ENCODE data around the gene FBXO31. TPM values are rescaled to one million over a fixed set of nuclear protein-coding genes. Genes with fewer than 3 reads are reported as not detected.

Gene FBXO31
- total and polyA plus RNA-seq, 10 of the 15 experiments (the other 5 are each of a cell fraction or from before 2014, with no cell fraction given): 0.19 to 33.1 (median 10.3) TPM

DNA sequence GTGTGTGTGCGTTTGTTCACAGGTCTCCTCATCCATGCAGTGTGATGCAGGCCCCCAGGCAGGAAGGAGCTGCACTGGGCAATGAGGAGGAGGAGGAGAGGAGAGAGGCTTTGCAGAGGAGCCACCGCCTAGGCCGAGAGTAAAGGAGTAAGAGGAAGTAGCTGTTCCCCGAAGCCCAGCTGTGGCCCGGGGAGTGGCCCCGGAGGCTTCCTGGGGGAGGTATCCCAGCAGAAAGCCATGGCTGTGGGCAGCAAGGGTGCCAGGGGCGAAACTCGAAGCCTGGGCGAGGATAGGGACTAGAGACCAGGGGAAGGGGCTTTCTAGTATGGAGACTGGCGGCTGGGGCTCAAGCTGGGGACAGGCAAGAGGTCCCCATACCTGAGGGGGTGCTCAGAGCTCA, 78.6 kb downstream of the FBXO31 start:
- Histone ChIP-seq H3K27me3 (replicated peaks in 1 of 2; ENCODE audit: control insufficient read depth in 2 of 2, insufficient read depth in 2 of 2, low read length in 1 of 2) (no peaks in the 10 kb centered on the region), H3K9me3 (replicated peaks; ENCODE audit: control insufficient read depth, insufficient read depth, low read length) (no peaks in the 10 kb centered on the region), H3K4me3 (no peak overlapping the region), H3K36me3 (ENCODE audit: control insufficient read depth in 2 of 2, insufficient read depth in 2 of 2, low read length in 1 of 2) (no peaks in the 10 kb centered on the region), H3K27ac (ENCODE audit: control insufficient read depth, insufficient read depth) (no peak overlapping the region), H4K20me1 (ENCODE audit: control insufficient read depth, insufficient read depth) (no peaks in the 10 kb centered on the region), H3K4me2 (ENCODE audit: control insufficient read depth, insufficient read depth) (no peak overlapping the region), H2AFZ (ENCODE audit: control insufficient read depth, low read depth, low read length) (no peak overlapping the region), H3K9ac (ENCODE audit: control insufficient read depth, insufficient read depth, low read length) (no peak overlapping the region), H3K79me2 (ENCODE audit: control insufficient read depth, insufficient read depth, low read length) (no peaks in the 10 kb centered on the region), H3K4me1 (ENCODE audit: control insufficient read depth, insufficient read depth, low read length) (no peaks in the 10 kb centered on the region)
- ChIA-PET CTCF (interaction anchor here (1.5 kb wide), 1 partner anchor 89 kb away, joined by 3 read pairs; no protein-coding TSS in a partner anchor), SMC1A (ENCODE audit: uncharacterized antibody, unreplicated experiment) (no interaction called here), POLR2A (no interaction called here), RAD21 (ENCODE audit: unreplicated experiment) (no interaction called here)
- no peak for FAIRE-seq
- ATAC-seq: no peak
- no TSS peak for BruUV-seq (replicated peaks)
- 39% methylated on average over 10 of the region's 10 CpGs for WGBS (ENCODE audit: insufficient coverage, insufficient replicate concordance, low lambda C conversion rate, missing lambda C conversion rate)
- in situ Hi-C loops (cut with MboI) (no loop called here), intact Hi-C loops (cut with micrococcal nuclease; ENCODE audit: unreplicated experiment) (no loop called here)
- DNase-seq (ENCODE audit: low read depth, low spot score): no peak
- TF ChIP-seq YBX1 (IDR thresholded peaks at IDR 0.05) (no peak), SUZ12 (IDR thresholded peaks at IDR 0.05; ENCODE audit: unreplicated experiment) (no peak), SUPT20H (IDR thresholded peaks at IDR 0.05; ENCODE audit: borderline replicate concordance, control insufficient read depth, low read depth, low read length) (no peak), RCOR1 (conservative IDR thresholded peaks at IDR 0.05; ENCODE audit: low read depth, low read length) (no peak), EGR1 (IDR thresholded peaks at IDR 0.05; ENCODE audit: borderline replicate concordance in 1 of 2, low read depth in 2 of 2, low read length in 2 of 2) (no peak), SMAD1 (IDR thresholded peaks at IDR 0.05; ENCODE audit: low read depth, partially characterized antibody) (no peak), ZZZ3 (IDR thresholded peaks at IDR 0.05; ENCODE audit: control insufficient read depth, insufficient read length, low read depth) (no peak), TCF7 (IDR thresholded peaks at IDR 0.05; ENCODE audit: borderline replicate concordance) (no peak), ZNF217 (IDR thresholded peaks at IDR 0.05) (no peak), IKZF1 (conservative IDR thresholded peaks at IDR 0.05) (no peak)
- TF ChIP-seq, protein P1, sequence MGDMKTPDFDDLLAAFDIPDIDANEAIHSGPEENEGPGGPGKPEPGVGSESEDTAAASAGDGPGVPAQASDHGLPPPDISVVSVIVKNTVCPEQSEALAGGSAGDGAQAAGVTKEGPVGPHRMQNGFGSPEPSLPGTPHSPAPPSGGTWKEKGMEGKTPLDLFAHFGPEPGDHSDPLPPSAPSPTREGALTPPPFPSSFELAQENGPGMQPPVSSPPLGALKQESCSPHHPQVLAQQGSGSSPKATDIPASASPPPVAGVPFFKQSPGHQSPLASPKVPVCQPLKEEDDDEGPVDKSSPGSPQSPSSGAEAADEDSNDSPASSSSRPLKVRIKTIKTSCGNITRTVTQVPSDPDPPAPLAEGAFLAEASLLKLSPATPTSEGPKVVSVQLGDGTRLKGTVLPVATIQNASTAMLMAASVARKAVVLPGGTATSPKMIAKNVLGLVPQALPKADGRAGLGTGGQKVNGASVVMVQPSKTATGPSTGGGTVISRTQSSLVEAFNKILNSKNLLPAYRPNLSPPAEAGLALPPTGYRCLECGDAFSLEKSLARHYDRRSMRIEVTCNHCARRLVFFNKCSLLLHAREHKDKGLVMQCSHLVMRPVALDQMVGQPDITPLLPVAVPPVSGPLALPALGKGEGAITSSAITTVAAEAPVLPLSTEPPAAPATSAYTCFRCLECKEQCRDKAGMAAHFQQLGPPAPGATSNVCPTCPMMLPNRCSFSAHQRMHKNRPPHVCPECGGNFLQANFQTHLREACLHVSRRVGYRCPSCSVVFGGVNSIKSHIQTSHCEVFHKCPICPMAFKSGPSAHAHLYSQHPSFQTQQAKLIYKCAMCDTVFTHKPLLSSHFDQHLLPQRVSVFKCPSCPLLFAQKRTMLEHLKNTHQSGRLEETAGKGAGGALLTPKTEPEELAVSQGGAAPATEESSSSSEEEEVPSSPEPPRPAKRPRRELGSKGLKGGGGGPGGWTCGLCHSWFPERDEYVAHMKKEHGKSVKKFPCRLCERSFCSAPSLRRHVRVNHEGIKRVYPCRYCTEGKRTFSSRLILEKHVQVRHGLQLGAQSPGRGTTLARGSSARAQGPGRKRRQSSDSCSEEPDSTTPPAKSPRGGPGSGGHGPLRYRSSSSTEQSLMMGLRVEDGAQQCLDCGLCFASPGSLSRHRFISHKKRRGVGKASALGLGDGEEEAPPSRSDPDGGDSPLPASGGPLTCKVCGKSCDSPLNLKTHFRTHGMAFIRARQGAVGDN (IDR thresholded peaks at IDR 0.05): no peak
- TF ChIP-seq, protein P2, sequence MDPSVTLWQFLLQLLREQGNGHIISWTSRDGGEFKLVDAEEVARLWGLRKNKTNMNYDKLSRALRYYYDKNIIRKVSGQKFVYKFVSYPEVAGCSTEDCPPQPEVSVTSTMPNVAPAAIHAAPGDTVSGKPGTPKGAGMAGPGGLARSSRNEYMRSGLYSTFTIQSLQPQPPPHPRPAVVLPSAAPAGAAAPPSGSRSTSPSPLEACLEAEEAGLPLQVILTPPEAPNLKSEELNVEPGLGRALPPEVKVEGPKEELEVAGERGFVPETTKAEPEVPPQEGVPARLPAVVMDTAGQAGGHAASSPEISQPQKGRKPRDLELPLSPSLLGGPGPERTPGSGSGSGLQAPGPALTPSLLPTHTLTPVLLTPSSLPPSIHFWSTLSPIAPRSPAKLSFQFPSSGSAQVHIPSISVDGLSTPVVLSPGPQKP (IDR thresholded peaks at IDR 0.05; ENCODE audit: low read depth, low read length): no peak
- TF ChIP-seq, protein P3, sequence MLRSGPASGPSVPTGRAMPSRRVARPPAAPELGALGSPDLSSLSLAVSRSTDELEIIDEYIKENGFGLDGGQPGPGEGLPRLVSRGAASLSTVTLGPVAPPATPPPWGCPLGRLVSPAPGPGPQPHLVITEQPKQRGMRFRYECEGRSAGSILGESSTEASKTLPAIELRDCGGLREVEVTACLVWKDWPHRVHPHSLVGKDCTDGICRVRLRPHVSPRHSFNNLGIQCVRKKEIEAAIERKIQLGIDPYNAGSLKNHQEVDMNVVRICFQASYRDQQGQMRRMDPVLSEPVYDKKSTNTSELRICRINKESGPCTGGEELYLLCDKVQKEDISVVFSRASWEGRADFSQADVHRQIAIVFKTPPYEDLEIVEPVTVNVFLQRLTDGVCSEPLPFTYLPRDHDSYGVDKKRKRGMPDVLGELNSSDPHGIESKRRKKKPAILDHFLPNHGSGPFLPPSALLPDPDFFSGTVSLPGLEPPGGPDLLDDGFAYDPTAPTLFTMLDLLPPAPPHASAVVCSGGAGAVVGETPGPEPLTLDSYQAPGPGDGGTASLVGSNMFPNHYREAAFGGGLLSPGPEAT (IDR thresholded peaks at IDR 0.05; ENCODE audit: low read depth): no peak
- TF ChIP-seq, protein P4, sequence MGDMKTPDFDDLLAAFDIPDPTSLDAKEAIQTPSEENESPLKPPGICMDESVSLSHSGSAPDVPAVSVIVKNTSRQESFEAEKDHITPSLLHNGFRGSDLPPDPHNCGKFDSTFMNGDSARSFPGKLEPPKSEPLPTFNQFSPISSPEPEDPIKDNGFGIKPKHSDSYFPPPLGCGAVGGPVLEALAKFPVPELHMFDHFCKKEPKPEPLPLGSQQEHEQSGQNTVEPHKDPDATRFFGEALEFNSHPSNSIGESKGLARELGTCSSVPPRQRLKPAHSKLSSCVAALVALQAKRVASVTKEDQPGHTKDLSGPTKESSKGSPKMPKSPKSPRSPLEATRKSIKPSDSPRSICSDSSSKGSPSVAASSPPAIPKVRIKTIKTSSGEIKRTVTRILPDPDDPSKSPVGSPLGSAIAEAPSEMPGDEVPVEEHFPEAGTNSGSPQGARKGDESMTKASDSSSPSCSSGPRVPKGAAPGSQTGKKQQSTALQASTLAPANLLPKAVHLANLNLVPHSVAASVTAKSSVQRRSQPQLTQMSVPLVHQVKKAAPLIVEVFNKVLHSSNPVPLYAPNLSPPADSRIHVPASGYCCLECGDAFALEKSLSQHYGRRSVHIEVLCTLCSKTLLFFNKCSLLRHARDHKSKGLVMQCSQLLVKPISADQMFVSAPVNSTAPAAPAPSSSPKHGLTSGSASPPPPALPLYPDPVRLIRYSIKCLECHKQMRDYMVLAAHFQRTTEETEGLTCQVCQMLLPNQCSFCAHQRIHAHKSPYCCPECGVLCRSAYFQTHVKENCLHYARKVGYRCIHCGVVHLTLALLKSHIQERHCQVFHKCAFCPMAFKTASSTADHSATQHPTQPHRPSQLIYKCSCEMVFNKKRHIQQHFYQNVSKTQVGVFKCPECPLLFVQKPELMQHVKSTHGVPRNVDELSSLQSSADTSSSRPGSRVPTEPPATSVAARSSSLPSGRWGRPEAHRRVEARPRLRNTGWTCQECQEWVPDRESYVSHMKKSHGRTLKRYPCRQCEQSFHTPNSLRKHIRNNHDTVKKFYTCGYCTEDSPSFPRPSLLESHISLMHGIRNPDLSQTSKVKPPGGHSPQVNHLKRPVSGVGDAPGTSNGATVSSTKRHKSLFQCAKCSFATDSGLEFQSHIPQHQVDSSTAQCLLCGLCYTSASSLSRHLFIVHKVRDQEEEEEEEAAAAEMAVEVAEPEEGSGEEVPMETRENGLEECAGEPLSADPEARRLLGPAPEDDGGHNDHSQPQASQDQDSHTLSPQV (IDR thresholded peaks at IDR 0.05): no peak
